GM06990 (cell line): ENCODE data around the gene EPHB1.
"Not testable (repeated sequence)": the region's sequence is repeated elsewhere in the genome, so short reads cannot be mapped to it uniquely, and the experiment has no call there.

Experiments
- DNase-seq: peaks from one replicate; pipeline ENCODE4 v3.0.0-alpha.2; 2011; ENCODE audit not compliant: insufficient read length; ENCODE audit errors: extremely low read depth
- H3K27me3 ChIP-seq: replicated peaks from 2 replicates; pipeline ENCODE4 v1.6.0; 2011; ENCODE audit warnings: low read length; ENCODE audit not compliant: control insufficient read depth, insufficient read depth
- H3K36me3 ChIP-seq: 2 replicates; pipeline ENCODE4 v1.5.1; 2011; ENCODE audit warnings: low read length; ENCODE audit not compliant: control insufficient read depth, insufficient read depth
- H3K4me3 ChIP-seq: replicated peaks from 2 replicates; pipeline ENCODE4 v1.5.1; 2011; ENCODE audit warnings: low read depth, mild to moderate bottlenecking, control low read depth, low read length
- TF ChIP-seq, protein P1 (sequence below): IDR thresholded peaks from 2 replicates; pipeline ENCODE4 v1.5.1; 2011; ENCODE audit warnings: low read length, control low read depth, mild to moderate bottlenecking, inconsistent platforms; ENCODE audit not compliant: insufficient read depth, poor library complexity, severe bottlenecking

Gene EPHB1

GRCh38 chr3:135056733-135057310, 261.8 kb downstream of the EPHB1 start:
- TF ChIP-seq, protein P1, sequence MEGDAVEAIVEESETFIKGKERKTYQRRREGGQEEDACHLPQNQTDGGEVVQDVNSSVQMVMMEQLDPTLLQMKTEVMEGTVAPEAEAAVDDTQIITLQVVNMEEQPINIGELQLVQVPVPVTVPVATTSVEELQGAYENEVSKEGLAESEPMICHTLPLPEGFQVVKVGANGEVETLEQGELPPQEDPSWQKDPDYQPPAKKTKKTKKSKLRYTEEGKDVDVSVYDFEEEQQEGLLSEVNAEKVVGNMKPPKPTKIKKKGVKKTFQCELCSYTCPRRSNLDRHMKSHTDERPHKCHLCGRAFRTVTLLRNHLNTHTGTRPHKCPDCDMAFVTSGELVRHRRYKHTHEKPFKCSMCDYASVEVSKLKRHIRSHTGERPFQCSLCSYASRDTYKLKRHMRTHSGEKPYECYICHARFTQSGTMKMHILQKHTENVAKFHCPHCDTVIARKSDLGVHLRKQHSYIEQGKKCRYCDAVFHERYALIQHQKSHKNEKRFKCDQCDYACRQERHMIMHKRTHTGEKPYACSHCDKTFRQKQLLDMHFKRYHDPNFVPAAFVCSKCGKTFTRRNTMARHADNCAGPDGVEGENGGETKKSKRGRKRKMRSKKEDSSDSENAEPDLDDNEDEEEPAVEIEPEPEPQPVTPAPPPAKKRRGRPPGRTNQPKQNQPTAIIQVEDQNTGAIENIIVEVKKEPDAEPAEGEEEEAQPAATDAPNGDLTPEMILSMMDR: no peak
- H3K27me3 ChIP-seq: no peaks in the 10 kb centered on the region; the same call in 1 of the 2 replicates
- H3K36me3 ChIP-seq: no peaks in the 10 kb centered on the region
- DNase-seq: no peak
- no peak overlapping the region for H3K4me3 ChIP-seq

- H3K4me3 ChIP-seq: no peak overlapping the region
- TF ChIP-seq, protein P1: no peak
- no peak for DNase-seq
- H3K36me3 ChIP-seq: no peaks in the 10 kb centered on the region
- H3K27me3 ChIP-seq: no peaks in the 10 kb centered on the region; the same call in 1 of the 2 replicates
These were observed 262.9 kb downstream of the EPHB1 start for GRCh38 chr3:135057996-135058395.

DNA sequence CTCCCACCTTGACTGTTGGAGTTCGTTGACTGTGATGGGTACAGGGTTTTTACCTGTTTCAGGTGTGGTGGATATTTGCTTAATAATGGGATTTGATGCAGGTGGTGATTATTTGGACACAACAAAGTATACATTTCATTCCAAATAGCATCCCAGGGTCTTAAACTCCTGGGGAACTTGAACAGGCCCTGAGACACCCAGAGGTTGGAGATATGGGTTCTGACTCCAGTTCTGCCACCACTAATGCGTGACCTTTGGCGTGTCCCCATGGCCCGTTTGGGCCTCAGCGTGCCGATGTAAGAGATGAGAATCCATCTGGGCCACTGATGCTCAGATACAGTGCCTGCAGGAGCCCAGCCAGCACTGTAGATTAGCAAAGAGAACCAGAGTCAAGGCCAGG, 264.5 kb downstream of the EPHB1 start:
- H3K36me3 ChIP-seq: no peaks in the 10 kb centered on the region
- TF ChIP-seq, protein P1: no peak
- H3K27me3 ChIP-seq: no peaks in the 10 kb centered on the region; the same call in 1 of the 2 replicates
- no peak overlapping the region for H3K4me3 ChIP-seq
- DNase-seq: no peak

DNA sequence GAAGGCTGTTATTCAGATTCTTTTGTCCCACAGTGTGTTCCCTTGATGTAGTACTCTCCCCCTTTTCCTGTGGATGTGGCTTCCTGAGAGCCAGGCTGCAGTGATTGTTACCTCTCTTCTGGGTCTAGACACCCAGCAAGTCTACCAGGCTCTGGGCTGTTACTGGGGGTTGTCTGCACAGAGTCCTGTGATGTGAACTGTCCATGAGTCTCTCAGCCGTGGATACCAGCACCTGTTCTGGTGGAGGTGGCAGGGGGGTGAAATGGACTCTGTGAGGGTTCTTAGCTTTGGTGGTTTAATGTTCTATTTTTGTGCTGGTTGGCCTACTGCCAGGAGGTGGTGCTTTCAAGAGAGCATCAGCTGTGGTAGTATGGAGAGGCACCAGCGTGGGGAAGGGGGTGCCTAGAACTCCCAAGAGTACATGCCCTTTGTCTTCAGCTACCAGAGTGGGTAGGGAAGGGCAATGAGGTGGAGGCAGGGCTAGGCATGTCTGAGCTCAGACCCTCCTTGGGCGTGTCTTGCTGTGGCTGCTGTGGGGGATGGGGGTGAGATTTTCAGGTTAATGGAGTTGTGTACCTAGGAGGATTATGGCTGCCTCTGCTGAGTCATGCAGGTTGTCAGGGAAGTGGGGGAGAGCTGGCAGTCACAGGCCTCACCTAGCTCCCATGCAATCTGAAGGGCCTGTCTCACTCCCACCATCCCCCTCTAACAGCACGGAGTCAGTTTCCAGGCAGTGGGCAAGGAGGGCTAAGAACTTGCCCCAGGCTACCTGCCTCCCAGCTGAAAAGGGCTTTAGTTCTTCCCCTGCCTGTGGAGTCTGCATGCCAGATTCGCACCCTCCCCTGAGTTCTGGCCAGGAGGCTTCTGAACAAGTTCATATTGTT, 272.0 kb downstream of the EPHB1 start:
- not testable (repeated sequence) for H3K4me3 ChIP-seq, H3K27me3 ChIP-seq, DNase-seq, H3K36me3 ChIP-seq

DNA sequence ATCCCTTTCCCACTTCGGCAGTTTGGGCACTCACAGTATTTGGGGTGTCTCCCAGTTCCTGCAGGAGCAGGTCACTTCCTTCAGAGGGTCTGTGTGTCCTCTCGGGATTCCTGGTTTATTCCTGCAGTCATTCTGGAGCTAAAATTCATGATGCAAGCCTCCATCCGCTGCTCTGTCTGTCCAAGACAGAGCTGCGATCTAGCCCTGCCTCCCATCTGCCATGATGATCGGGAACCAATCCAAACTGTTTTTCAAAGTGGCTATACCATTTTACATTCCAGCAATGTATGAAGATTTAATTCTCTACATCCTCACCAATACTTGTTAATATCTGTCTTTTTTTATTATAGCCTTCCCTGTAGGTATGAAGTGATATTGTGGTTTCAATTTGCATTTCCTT, 273.0 kb downstream of the EPHB1 start:
- no peak for DNase-seq
- no peak overlapping the region for H3K4me3 ChIP-seq
- no peaks in the 10 kb centered on the region for H3K36me3 ChIP-seq
- H3K27me3 ChIP-seq: no peaks in the 10 kb centered on the region
- TF ChIP-seq, protein P1: no peak

- no peak for DNase-seq
- Histone ChIP-seq H3K27me3 (no peaks in the 10 kb centered on the region), H3K36me3 (no peaks in the 10 kb centered on the region), H3K4me3 (no peak overlapping the region)
- TF ChIP-seq, protein P1: no peak
These were observed 274.3 kb downstream of the EPHB1 start for GRCh38 chr3:135069406-135069805.
